Neural cell (in vitro differentiated cells): Measurements from ENCODE around the gene SEPTIN7.

ENCODE experiments used
- MXI1 ChIP-seq: fragments of 450-650 bp; conservative IDR thresholded peaks from 2 replicates; pipeline ENCODE4 v1.6.1; 2014; ENCODE audit warnings: antibody characterized with exemption, mild to moderate bottlenecking; ENCODE audit not compliant: poor library complexity, severe bottlenecking
- POLR2AphosphoS5 ChIP-seq: IDR thresholded peaks from 2 replicates; pipeline ENCODE4 v1.6.1; 2012
- TF ChIP-seq, protein P1 (sequence below): fragments of 450-650 bp; IDR thresholded peaks from 2 replicates; pipeline ENCODE4 v1.5.1; 2014; ENCODE audit warnings: antibody characterized with exemption, mild to moderate bottlenecking, moderate library complexity; ENCODE audit not compliant: poor library complexity, severe bottlenecking

DNA sequence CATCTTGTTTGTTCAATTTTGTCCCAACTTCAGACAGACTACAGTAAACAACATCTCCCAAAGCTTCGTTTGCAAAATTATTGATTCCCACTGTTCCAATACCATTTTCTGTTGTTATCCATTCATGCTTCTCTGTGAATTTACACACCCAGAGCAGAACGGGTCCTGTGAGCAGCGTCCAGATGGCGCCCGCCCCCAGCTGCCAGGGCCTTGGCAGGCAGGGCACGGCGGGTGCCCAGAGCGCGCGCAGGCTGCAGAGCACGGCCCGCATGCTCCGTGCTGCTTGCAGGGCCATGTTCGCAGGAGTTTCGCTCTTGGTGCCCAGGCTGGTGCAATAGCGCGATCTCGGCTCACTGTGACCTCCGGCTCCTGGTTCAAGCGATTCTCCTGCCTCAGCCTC, 32.5 kb upstream of the SEPTIN7 start:
- TF ChIP-seq MXI1 (no peak), POLR2AphosphoS5 (no peak)
- TF ChIP-seq, protein P1, sequence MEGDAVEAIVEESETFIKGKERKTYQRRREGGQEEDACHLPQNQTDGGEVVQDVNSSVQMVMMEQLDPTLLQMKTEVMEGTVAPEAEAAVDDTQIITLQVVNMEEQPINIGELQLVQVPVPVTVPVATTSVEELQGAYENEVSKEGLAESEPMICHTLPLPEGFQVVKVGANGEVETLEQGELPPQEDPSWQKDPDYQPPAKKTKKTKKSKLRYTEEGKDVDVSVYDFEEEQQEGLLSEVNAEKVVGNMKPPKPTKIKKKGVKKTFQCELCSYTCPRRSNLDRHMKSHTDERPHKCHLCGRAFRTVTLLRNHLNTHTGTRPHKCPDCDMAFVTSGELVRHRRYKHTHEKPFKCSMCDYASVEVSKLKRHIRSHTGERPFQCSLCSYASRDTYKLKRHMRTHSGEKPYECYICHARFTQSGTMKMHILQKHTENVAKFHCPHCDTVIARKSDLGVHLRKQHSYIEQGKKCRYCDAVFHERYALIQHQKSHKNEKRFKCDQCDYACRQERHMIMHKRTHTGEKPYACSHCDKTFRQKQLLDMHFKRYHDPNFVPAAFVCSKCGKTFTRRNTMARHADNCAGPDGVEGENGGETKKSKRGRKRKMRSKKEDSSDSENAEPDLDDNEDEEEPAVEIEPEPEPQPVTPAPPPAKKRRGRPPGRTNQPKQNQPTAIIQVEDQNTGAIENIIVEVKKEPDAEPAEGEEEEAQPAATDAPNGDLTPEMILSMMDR: no peak
